IMR-90 (cell line): Measurements from ENCODE around the gene PTGES3L. TPM values are rescaled to one million over a fixed set of nuclear protein-coding genes. Genes with fewer than 3 reads are reported as not detected.

Experiments
- NFE2L2 ChIP-seq: fragments of 150-350 bp; IDR thresholded peaks from 2 replicates; pipeline ENCODE4 v1.6.1; 2016; ENCODE audit warnings: low read depth, mild to moderate bottlenecking, low read length
- POLR2A ChIP-seq: IDR thresholded peaks from 2 replicates; pipeline ENCODE4 v1.6.1; 2012; ENCODE audit warnings: mild to moderate bottlenecking, low read depth, low read length
- RAD21 ChIP-seq: IDR thresholded peaks from 2 replicates; pipeline ENCODE4 v1.6.1; 2012; ENCODE audit warnings: low read length, improper control_type of control experiment
- RFX5 ChIP-seq: IDR thresholded peaks from 2 replicates; pipeline ENCODE4 v1.8.0; 2012; ENCODE audit warnings: low read depth, mild to moderate bottlenecking, low read length, moderate library complexity
- SMC3 ChIP-seq: fragments of 150-350 bp; IDR thresholded peaks from 2 replicates; pipeline ENCODE4 v1.6.1; 2016; ENCODE audit warnings: low read depth, mild to moderate bottlenecking, antibody characterized with exemption, low read length, moderate library complexity
- polyA plus RNA-seq, 3 experiments: library from polyadenylated mRNA; depleted of rRNA; stranded (reverse); fragments of >200 nt; gene quantifications; 2 replicates each; pipeline ENCODE4 v1.2.3, GENCODE V29; 2012; ENCODE audit warnings: low replicate concordance in 1 of 3
- total RNA-seq: library from RNA; depleted of rRNA; stranded (reverse); fragments of >200 nt; gene quantifications from 2 replicates; pipeline ENCODE4 v1.2.3, GENCODE V29; 2012

PTGES3L gene
- total and polyA plus RNA-seq, 2 of the 4 experiments (the other 2 are of a cell fraction) = 1.4 to 2.4 TPM

DNA sequence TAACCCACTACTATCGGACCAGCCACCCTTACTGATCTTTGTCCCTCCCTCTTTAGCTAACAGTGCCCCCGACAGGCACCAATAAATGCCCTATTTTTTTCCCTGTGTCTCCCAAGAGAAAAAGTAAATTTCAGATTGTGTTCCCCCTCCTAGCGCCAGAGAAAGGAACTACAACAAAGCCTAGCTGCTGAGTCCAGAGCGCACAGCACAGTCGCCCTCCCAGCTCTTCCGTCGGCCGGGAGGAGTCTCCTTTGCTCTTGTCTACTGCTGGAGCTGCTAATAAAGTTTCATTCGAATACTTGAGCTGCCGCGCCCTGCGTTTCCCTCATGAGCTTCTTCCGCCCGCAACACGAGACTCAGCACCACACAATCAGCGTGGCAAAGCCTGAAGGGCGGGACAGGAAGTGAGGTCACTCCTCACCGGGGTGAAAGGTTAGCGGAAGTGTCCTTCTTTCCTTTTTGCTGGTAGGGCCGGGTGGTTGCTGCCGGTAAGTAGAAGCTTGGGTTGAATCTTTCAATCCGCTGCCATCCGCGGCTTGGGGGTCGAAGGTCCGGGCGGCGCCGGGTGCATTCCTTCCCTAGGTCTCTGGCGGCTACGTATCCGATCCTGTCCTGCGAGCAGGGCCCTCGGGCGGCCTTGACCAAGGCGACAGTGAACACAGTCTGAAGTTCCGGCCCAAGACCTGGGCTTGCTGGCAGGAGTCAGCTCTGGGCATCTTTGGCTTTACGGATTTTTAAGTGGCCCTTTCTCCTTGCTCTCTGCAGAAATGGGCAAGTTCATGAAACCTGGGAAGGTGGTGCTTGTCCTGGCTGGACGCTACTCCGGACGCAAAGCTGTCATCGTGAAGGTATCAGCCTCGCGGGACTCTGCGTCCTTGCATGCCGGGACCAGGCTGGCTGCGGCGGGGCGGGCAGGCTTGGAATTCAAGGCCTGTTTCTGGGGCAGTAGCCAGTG is 18.4 kb upstream of the PTGES3L start, which contains the start of gene RPL27 (continued):
- TF ChIP-seq SMC3 = peak; percentile 72
- TF ChIP-seq POLR2A = peak; percentile 97
- TF ChIP-seq RAD21 = peak; percentile 67
- TF ChIP-seq NFE2L2 = peak; percentile 26; the same call in 1 of the 2 replicates
- TF ChIP-seq RFX5 = no peak
